ENCODE data around the gene CCDC18. TPM values are rescaled to one million over a fixed set of nuclear protein-coding genes. Genes with fewer than 3 reads are reported as not detected.
A peak's percentile ranks its signal among the peaks of the same experiment; 100 is the strongest.
"Not testable (repeated sequence)": the region's sequence is repeated elsewhere in the genome, so short reads cannot be mapped to it uniquely, and the experiment has no call there.

CCDC18 gene
- total RNA-seq, 1 donor from 2014 or later: 16.9 TPM

- H3K4me3 ChIP-seq (ENCODE audit: low read depth, low read length): no peak overlapping the region
- H3K36me3 ChIP-seq (ENCODE audit: control insufficient read depth, insufficient read depth, low read length): no peaks in the 10 kb centered on the region
- H3K27me3 ChIP-seq (ENCODE audit: control insufficient read depth, insufficient read depth, low read length): no peaks in the 10 kb centered on the region
- no peak for DNase-seq (ENCODE audit: low read depth)
- no peak for TF ChIP-seq CTCF (IDR thresholded peaks at IDR 0.05; ENCODE audit: insufficient read depth, low read length, poor library complexity, severe bottlenecking)
These were observed 34.8 kb downstream of the CCDC18 start for GRCh38 chr1:93215322-93215721.

GRCh38 chr1:93219443-93219842 is 38.9 kb downstream of the CCDC18 start:
- H3K27me3 ChIP-seq (ENCODE audit: control insufficient read depth, insufficient read depth, low read length): no peaks in the 10 kb centered on the region
- peak; percentile 50 for DNase-seq (ENCODE audit: low read depth)
- no peak for TF ChIP-seq CTCF (IDR thresholded peaks at IDR 0.05; ENCODE audit: insufficient read depth, low read length, poor library complexity, severe bottlenecking)
- H3K36me3 ChIP-seq (ENCODE audit: control insufficient read depth, insufficient read depth, low read length): no peaks in the 10 kb centered on the region
- H3K4me3 ChIP-seq (ENCODE audit: low read depth, low read length): no peak overlapping the region

- H3K36me3 ChIP-seq (ENCODE audit: control insufficient read depth, insufficient read depth, low read length); H3K4me3 ChIP-seq (ENCODE audit: low read depth, low read length); H3K27me3 ChIP-seq (ENCODE audit: control insufficient read depth, insufficient read depth, low read length); DNase-seq (ENCODE audit: low read depth): not testable (repeated sequence)
These were observed 40.2 kb downstream of the CCDC18 start for GRCh38 chr1:93220716-93221115.

GRCh38 chr1:93221913-93222312 is 41.4 kb downstream of the CCDC18 start:
- DNase-seq (ENCODE audit: low read depth): no peak
- Histone ChIP-seq H3K36me3 (ENCODE audit: control insufficient read depth, insufficient read depth, low read length) (no peaks in the 10 kb centered on the region), H3K27me3 (ENCODE audit: control insufficient read depth, insufficient read depth, low read length) (no peaks in the 10 kb centered on the region), H3K4me3 (ENCODE audit: low read depth, low read length) (no peak overlapping the region)
- TF ChIP-seq CTCF (IDR thresholded peaks at IDR 0.05; ENCODE audit: insufficient read depth, low read length, poor library complexity, severe bottlenecking): no peak

- no peak for DNase-seq (ENCODE audit: low read depth)
- no peaks in the 10 kb centered on the region for H3K27me3 ChIP-seq (ENCODE audit: control insufficient read depth, insufficient read depth, low read length)
- TF ChIP-seq CTCF (IDR thresholded peaks at IDR 0.05; ENCODE audit: insufficient read depth, low read length, poor library complexity, severe bottlenecking): no peak
- H3K36me3 ChIP-seq (ENCODE audit: control insufficient read depth, insufficient read depth, low read length): no peaks in the 10 kb centered on the region
- H3K4me3 ChIP-seq (ENCODE audit: low read depth, low read length): no peak overlapping the region
These were observed 42.6 kb downstream of the CCDC18 start for GRCh38 chr1:93223023-93223675.

- no peak for DNase-seq (ENCODE audit: low read depth)
- H3K36me3 ChIP-seq (ENCODE audit: control insufficient read depth, insufficient read depth, low read length): no peaks in the 10 kb centered on the region
- no peaks in the 10 kb centered on the region for H3K27me3 ChIP-seq (ENCODE audit: control insufficient read depth, insufficient read depth, low read length)
- TF ChIP-seq CTCF (IDR thresholded peaks at IDR 0.05; ENCODE audit: insufficient read depth, low read length, poor library complexity, severe bottlenecking): no peak
- H3K4me3 ChIP-seq (ENCODE audit: low read depth, low read length): no peak overlapping the region
These were observed 54.7 kb downstream of the CCDC18 start for GRCh38 chr1:93235261-93235660.
